Measurements from ENCODE around the gene IGFBP7.

IGFBP7 gene

DNA sequence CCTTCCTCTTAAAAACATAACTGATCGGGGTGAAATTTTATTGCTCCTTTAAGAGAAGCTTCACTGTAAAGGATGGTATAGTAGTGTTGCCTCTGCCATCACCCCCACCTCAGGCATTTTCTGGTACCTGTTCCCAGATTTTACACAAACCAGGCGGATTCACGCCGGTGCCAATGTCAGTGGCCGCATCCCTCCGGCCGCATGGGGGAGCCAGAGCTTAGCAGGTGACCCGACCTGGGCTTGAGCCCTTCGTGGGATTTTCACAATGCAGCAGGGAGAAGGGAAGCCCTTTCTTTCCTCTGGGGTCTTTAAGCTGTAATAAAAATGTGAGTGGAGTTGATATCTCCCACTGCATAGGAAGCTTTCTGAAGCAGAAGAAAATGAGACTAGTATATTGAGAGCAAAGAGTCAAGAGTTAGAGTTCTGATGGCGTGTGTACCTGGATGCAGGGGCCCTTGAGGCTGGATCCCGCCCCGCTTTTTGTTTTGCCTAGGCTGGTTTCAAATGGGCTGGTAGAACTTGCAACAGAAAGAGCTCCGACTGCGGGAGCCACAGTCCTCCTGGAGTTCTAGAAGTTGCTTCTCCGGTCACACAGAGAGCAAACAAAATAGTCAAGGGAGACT, 72.1 kb downstream of the IGFBP7 start:
- DNase-seq = peak; percentile 34

DNA sequence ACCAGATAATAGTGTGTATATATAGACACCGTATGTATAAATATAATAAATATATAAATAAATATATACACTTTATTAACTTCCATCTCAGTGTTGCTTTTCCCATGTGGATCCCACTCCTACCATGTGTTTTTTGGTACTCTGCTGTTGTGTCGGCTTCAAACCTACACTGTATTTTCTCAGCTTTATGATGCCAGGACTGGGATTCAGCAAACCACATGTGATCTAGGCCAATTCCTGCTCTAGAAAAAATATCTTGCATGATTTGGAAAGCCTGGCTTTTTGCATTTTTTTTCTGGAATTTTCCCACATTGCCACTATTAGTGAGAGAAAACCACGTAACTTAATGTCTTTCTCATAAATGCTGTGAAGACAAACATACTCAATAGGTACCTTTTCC, 75.7 kb downstream of the IGFBP7 start:
- no peak for DNase-seq

DNA sequence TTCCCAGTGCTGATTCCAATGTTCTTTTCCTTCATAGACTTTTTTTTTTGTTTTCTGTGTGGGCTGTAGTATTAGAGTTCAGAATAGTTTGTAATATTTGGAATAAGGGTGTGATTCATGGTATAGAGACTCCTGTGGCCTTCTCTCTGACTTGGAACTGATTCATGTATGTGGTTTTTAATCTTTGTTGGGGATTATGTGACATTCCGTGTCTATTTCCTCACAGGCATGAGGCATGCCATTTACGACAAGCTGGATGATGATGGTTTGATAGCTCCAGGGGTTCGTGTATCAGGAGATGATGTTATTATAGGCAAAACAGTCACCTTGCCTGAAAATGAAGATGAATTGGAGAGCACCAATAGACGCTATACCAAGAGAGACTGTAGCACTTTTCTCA, 87.1 kb downstream of the IGFBP7 start:
- DNase-seq = no peak

DNA sequence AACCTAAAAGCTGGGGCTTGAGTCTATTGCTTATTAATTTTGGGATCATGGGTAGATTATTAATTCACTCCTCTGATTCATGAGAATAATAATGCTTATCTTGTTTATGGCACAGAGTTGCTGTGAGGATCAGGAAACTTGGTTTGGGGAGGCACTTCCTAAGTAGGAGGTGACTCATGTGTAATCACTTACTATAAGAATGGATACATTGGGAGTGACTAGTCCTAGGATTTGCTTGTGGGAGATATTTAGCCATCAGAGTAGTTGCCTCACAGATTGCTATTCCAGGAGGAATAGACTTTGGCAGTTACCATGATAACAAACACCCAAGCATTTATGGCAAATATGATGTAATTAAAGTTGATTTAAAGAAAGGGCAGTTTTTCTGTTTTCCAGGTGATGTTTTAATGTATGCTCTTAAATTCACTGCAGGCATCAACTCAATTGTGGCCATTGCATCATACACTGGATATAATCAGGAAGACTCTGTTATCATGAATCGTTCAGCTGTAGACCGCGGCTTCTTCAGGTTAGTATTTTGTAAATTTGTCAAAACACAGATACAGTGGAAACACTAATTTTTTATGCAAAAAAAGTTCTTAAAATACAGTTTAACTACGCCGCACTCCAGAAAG, 89.6 kb downstream of the IGFBP7 start:
- DNase-seq = no peak

DNA sequence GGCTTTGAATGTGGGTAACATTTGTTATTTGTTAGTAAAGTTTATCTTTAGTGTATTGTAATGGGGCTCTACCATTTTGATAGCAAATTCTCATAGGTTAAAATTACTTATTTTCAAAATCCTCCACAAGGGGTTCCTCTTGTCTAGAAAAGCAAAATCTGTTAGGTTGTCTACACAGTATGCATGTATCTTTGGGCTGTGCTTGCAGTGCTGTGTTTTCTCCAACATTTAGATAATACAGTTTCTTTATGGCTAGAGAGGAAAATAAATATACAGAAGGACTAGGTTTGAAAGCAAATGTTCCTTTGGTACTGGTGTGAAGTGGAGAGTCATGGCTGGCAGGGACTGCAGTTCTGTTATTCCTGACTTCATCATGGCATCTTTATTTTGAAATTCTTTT, 91.2 kb downstream of the IGFBP7 start:
- DNase-seq = no peak

DNA sequence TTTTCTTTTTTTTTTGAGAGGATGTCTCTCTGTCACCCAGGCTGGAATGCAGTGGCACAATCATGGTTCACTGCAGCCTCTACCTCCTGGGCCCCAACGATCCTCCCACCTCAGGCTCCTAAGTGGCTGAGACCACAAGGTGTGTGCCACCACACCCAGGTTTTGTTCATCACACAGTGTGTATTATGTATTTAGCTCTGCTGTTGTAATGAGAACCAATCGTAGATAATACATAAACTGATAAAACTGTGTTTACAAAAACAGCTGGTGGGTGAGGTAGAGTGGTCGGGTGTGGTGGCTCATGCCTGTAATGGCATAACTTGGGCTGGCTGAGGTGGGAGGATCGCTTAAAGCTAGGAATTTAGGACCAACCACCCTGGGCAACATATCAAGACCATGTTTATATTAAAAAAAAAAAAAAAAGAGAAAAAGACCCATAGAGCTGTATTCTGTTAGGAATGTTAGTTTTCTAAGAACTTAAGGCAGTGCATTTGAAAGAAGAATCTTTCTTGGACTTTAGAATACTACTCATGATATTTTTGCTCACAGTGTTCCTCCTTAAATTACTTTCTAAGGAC, 96.6 kb downstream of the IGFBP7 start:
- no peak for DNase-seq

DNA sequence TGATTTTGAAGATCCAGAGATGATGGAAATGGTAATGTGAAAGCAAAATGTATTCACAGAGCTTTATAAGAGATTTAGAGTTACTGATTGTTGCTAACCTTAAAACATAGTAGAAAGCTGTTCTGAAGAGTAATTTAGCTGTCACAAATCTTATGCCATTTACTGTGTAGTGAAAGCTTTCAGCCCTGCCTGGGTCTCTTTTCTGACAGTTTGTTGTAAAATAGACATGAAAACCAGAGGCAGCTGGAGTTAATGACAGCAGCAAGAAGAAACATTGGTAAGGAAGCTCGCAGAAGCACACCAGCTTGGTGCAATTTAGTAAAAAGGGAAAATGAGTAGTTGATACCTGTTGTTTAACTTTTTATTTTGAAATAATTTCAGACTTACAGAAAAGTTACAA, 110.4 kb downstream of the IGFBP7 start:
- no peak for DNase-seq

DNA sequence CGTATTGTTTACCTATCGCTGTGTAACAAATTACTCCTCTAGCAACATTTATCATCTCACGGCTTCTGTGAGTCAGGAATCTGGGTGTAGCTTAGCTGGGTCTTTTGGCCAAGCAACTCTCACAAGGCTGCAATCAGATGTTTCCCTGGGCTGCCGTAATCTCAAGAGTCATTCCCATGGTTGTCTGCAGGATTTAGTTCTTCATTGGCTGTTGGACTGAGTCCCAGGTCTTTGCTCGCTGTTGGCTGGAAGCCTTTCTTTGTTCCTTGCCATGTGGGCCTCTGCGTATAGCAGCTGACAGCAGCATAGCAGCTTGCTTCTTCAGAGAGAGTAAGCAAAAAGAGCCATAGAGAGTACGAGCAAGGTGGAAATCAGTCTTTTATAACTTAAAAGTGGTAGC, 114.7 kb downstream of the IGFBP7 start:
- no peak for DNase-seq

DNA sequence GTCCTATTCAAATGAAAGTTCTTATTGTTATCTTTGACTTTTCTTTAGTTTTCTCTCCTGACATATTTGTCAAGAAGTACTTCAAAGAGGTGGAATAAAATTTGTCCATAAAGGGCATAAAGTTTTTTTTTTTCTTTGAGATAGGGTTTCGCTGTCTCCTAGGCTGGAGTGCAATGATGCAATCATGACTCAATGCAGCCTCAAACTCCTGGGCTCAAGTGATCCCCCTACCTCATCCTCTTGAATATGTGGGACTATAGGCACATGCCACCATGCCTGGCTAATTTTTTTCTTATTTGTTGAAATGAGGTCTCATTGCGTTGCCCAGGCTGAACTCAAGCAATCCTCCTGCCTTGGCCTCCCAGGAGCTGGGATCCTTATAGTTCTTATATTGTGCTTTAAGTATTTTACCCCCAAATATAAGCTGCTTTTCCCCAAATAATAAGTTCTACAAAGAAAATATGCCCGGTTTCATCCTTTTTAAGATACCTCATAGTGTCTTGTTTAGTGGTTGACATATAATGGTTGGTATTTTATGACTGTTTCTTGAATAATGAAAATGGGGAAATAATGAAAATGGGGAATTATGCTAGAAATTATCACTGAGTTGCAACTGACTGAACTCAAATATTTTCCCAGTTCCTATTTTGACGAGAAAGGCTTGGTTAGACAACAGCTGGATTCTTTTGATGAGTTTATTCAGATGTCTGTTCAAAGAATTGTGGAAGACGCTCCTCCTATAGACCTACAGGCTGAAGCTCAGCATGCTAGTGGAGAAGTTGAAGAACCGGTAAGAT, 119.9 kb downstream of the IGFBP7 start:
- DNase-seq = no peak

DNA sequence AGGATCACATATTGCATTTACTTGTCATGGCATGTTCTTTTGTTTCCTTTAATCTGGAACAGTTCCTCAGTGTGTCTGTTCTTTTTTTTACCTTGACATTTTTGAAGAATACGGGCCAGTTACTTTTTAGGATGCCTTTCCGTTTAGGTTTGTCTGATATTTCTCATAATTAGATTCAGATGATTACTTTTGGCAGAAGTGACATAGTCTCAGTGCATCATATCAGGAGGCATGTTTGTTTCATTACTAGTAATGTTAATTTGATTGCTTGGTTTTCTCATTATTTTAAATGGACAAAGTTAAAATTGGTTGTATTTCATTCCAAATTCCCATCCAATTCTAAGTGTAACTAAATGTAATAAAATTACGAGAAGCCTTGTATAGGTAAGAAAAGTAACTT, 123.2 kb downstream of the IGFBP7 start:
- no peak for DNase-seq

DNA sequence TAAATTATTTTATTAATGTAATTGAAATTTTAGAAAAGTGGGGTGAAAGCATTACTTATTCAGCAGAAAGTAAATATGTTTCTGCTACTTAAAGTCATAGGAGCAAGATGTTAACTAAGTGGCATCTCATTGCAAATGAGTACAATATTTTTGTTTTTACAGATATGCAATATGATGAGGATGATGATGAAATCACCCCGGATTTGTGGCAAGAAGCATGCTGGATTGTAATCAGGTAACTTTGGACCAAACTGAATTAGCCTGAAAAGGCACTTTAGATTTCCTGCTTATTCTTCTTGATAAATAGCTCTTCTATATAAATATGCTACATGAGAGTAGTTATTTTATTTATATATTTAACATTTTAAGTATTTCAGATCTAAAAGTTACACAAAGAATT, 124.0 kb downstream of the IGFBP7 start:
- DNase-seq = no peak

DNA sequence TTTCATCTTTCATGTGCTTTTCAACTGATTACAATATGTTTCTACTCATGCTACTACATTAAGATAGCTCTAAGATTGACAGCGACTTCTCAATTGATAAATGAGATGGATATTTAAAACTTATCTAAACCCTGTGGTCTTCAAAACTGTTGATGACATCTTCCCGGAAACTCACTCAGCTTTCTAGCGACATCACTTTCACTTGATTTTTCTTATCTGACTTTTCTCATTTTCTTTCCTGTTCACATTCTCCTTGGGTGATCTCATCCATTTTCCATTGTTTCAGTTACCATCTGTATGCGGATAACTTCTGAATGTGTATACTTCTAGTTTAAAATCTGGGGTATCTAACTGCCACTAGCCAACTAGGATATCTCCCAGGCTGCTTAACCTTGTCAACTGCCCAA, 128.4 kb downstream of the IGFBP7 start:
- peak; percentile 38 for DNase-seq

All from activated CD4-positive, alpha-beta T cell treated with anti-CD3 and anti-CD28 coated beads, Interleukin-10, Interleukin-2, amounts not matched to agents 100 ng/mL and 50 ng/mL, durations not matched to agents 16 hours and 8 hours (primary cell).